ENCODE data around the gene TCP10L. TPM values are rescaled to one million over a fixed set of nuclear protein-coding genes. Genes with fewer than 3 reads are reported as not detected.

TCP10L gene
- total and polyA plus RNA-seq, 2 of the 13 experiments (the other 11 are each of a cell fraction or from before 2014, with no cell fraction given) = 0.90 to 2.4 TPM

DNA sequence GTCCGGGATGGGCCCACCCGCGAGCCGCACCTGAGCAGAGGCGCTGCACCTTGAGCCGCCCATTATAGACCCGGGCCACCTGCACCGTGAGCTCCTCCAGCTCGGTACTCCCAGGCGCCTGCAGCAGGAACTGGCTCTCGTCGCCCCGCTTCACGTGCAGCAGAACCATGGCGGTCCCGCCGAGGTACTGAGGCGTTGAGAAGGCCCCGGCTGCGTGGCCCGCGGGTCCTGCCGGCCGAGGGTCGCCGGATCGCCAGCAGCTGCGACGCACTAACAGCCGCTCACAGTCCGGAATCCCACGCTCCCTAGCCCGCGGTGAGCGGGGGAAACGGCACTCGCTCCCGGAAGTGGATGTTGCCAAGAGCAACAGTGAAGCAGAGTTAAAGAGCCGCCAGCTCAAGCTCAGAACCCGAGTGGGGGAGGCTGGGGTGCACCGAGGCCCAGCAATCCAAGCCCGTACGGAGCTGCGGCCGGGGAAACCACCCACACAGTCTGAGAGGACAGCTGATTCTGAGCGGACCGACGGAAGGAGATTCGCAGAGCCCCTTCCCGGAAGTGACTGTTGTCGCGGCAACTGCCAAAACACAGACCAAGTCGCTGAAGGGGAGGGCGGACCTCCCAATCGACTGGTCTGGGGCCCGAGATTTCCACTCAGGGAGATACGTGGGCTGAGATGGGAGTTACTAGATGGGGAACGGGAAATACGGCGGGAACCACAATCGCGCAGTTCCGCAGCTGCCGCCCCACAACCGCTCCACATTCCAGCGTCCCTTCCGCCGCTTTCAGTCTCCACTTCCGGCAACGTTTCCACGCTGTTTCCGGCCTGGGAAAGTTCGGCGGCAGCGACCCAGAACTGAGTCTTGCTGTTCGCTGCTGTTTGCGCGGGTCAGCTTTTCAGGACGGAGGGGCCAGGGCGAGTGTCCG, 27.0 kb upstream of the TCP10L start, which contains the start of gene CFAP298 (continued):
- TF ChIP-seq, protein P1, sequence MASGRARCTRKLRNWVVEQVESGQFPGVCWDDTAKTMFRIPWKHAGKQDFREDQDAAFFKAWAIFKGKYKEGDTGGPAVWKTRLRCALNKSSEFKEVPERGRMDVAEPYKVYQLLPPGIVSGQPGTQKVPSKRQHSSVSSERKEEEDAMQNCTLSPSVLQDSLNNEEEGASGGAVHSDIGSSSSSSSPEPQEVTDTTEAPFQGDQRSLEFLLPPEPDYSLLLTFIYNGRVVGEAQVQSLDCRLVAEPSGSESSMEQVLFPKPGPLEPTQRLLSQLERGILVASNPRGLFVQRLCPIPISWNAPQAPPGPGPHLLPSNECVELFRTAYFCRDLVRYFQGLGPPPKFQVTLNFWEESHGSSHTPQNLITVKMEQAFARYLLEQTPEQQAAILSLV (CRISPR knock-in tag; IDR thresholded peaks at IDR 0.05; ENCODE audit: borderline replicate concordance) = no peak; the same call in none of the 2 replicates
- TF ChIP-seq ZNF33A (CRISPR knock-in tag; IDR thresholded peaks at IDR 0.05; ENCODE audit: borderline replicate concordance) (0 out of 2 replicates have a peak, but pooled peaks have one; percentile 19), REL (CRISPR knock-in tag; conservative IDR thresholded peaks at IDR 0.05) (no peak; the same call in 1 of the 2 replicates), U2AF1 (optimal IDR thresholded peaks at IDR 0.05; ENCODE audit: low read depth, low read length) (no peak), CBX2 (IDR thresholded peaks at IDR 0.05; ENCODE audit: low read depth, low read length) (no peak), CBX2 (CRISPR knock-in tag; IDR thresholded peaks at IDR 0.05; ENCODE audit: low read depth) (no peak), HNRNPUL1 (IDR thresholded peaks at IDR 0.05; ENCODE audit: low read depth, low read length) (no peak), EZH2 (conservative IDR thresholded peaks at IDR 0.05; ENCODE audit: low read depth, low read length) (no peak), MAF1 (CRISPR knock-in tag; IDR thresholded peaks at IDR 0.05; ENCODE audit: borderline replicate concordance) (no peak), HOXD1 (CRISPR knock-in tag; IDR thresholded peaks at IDR 0.05) (no peak), ZBTB21 (CRISPR knock-in tag; IDR thresholded peaks at IDR 0.05) (no peak; the same call in 1 of the 2 replicates)
- TF ChIP-seq, protein P2, sequence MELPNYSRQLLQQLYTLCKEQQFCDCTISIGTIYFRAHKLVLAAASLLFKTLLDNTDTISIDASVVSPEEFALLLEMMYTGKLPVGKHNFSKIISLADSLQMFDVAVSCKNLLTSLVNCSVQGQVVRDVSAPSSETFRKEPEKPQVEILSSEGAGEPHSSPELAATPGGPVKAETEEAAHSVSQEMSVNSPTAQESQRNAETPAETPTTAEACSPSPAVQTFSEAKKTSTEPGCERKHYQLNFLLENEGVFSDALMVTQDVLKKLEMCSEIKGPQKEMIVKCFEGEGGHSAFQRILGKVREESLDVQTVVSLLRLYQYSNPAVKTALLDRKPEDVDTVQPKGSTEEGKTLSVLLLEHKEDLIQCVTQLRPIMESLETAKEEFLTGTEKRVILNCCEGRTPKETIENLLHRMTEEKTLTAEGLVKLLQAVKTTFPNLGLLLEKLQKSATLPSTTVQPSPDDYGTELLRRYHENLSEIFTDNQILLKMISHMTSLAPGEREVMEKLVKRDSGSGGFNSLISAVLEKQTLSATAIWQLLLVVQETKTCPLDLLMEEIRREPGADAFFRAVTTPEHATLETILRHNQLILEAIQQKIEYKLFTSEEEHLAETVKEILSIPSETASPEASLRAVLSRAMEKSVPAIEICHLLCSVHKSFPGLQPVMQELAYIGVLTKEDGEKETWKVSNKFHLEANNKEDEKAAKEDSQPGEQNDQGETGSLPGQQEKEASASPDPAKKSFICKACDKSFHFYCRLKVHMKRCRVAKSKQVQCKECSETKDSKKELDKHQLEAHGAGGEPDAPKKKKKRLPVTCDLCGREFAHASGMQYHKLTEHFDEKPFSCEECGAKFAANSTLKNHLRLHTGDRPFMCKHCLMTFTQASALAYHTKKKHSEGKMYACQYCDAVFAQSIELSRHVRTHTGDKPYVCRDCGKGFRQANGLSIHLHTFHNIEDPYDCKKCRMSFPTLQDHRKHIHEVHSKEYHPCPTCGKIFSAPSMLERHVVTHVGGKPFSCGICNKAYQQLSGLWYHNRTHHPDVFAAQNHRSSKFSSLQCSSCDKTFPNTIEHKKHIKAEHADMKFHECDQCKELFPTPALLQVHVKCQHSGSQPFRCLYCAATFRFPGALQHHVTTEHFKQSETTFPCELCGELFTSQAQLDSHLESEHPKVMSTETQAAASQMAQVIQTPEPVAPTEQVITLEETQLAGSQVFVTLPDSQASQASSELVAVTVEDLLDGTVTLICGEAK (IDR thresholded peaks at IDR 0.05) = peak; percentile 85
- TF ChIP-seq, protein P2 (CRISPR knock-in tag; IDR thresholded peaks at IDR 0.05) = peak; percentile 68; the same call in 1 of the 2 replicates
- TF ChIP-seq, protein P3, sequence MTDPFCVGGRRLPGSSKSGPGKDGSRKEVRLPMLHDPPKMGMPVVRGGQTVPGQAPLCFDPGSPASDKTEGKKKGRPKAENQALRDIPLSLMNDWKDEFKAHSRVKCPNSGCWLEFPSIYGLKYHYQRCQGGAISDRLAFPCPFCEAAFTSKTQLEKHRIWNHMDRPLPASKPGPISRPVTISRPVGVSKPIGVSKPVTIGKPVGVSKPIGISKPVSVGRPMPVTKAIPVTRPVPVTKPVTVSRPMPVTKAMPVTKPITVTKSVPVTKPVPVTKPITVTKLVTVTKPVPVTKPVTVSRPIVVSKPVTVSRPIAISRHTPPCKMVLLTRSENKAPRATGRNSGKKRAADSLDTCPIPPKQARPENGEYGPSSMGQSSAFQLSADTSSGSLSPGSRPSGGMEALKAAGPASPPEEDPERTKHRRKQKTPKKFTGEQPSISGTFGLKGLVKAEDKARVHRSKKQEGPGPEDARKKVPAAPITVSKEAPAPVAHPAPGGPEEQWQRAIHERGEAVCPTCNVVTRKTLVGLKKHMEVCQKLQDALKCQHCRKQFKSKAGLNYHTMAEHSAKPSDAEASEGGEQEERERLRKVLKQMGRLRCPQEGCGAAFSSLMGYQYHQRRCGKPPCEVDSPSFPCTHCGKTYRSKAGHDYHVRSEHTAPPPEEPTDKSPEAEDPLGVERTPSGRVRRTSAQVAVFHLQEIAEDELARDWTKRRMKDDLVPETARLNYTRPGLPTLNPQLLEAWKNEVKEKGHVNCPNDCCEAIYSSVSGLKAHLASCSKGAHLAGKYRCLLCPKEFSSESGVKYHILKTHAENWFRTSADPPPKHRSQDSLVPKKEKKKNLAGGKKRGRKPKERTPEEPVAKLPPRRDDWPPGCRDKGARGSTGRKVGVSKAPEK (CRISPR knock-in tag; IDR thresholded peaks at IDR 0.05; ENCODE audit: borderline replicate concordance) = no peak

Measured in HepG2 (cell line).